Osteocyte (in vitro differentiated cells): ENCODE data around the gene REEP3. TPM values are rescaled to one million over a fixed set of nuclear protein-coding genes. Genes with fewer than 3 reads are reported as not detected.

Experiments used
- DNase-seq: peaks from one replicate; pipeline ENCODE4 v3.0.0; 2021; ENCODE audit warnings: mixed read lengths; ENCODE audit not compliant: unreplicated experiment; ENCODE audit errors: extremely low spot score
- H3K27ac Mint-ChIP-seq: one replicate; pipeline ENCODE4 v1.8.0; 2021; ENCODE audit warnings: mild to moderate bottlenecking, mixed read lengths; ENCODE audit not compliant: unreplicated experiment
- H3K27me3 Mint-ChIP-seq: one replicate; pipeline ENCODE4 v1.8.0; 2021; ENCODE audit warnings: mixed read lengths; ENCODE audit not compliant: unreplicated experiment
- H3K36me3 Mint-ChIP-seq: one replicate; pipeline ENCODE4 v1.8.0; 2021; ENCODE audit warnings: mixed read lengths; ENCODE audit not compliant: unreplicated experiment
- H3K4me1 Mint-ChIP-seq: one replicate; pipeline ENCODE4 v1.8.0; 2021; ENCODE audit warnings: mixed read lengths; ENCODE audit not compliant: unreplicated experiment
- H3K4me3 Mint-ChIP-seq: one replicate; pipeline ENCODE4 v1.8.0; 2021; ENCODE audit warnings: mild to moderate bottlenecking, moderate library complexity, mixed read lengths; ENCODE audit not compliant: unreplicated experiment
- H3K9me3 Mint-ChIP-seq: one replicate; pipeline ENCODE4 v1.8.0; 2021; ENCODE audit warnings: mixed read lengths; ENCODE audit not compliant: unreplicated experiment
- total RNA-seq: library from RNA; stranded (reverse); gene quantifications from 2 replicates; pipeline ENCODE4 v1.2.1, GENCODE V29; 2021
- TF ChIP-seq, protein P1 (sequence below): fragments of 200-600 bp; sonication (generic); IDR thresholded peaks from 2 replicates; pipeline ENCODE4 v1.5.0; 2021; ENCODE audit warnings: antibody characterized with exemption, mild to moderate bottlenecking, moderate library complexity

The REEP3 gene
- total RNA-seq, 1 donor from 2014 or later, result 85.7 TPM

DNA sequence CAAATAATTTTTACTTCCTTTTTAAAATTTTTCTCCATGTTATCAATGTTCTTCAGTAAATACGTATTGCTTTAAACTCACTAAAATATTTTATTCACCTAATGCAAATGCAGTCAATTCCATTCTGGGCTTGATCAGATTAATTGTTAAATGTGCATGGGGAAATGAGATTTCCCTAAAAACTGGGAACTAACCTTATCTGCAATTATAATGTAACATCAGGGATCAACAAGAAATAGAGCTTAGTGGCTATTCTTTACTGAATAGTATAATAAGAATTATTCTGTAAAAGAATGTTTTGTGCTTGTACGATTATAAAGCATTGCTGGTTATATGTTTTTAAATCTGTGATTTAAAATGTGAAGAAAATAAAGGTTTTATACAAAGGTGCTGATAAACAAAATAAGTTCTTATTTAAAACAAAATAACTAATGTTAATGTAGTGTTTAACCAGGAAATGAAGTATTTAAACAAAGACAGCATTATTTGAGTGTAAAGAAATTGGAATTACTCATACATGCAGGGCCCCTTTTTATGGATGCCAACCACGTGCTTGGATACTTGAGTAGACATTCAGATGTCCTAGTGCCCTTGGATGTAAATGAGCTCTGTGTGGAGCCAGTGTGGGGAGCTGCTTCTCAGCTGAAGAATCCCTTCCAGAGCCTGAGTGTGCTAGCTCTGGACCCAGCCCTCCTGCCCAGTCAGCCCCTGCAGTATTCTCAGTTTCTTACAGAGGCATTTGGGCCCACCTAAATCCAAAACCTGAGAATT lies 84.2 kb downstream of the REEP3 start:
- TF ChIP-seq, protein P1, sequence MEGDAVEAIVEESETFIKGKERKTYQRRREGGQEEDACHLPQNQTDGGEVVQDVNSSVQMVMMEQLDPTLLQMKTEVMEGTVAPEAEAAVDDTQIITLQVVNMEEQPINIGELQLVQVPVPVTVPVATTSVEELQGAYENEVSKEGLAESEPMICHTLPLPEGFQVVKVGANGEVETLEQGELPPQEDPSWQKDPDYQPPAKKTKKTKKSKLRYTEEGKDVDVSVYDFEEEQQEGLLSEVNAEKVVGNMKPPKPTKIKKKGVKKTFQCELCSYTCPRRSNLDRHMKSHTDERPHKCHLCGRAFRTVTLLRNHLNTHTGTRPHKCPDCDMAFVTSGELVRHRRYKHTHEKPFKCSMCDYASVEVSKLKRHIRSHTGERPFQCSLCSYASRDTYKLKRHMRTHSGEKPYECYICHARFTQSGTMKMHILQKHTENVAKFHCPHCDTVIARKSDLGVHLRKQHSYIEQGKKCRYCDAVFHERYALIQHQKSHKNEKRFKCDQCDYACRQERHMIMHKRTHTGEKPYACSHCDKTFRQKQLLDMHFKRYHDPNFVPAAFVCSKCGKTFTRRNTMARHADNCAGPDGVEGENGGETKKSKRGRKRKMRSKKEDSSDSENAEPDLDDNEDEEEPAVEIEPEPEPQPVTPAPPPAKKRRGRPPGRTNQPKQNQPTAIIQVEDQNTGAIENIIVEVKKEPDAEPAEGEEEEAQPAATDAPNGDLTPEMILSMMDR, result no peak

DNA sequence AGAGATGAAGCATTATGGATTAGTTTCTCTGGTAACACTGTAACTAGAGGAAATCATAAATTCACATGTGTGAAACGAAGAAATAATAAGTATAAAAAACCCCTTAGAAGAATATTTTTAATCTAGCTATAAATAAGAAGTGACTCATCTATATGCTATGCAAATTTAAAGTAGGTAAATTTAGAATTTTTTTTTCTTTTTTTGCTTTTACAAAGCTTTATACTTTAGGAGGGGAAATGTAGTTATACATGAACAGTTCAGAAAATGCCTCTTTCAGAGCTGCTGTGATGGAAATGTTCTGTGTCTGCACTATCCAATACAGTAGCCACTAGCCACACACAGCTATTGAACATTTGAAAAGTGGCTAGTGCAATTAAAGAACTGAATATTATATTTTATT lies 87.3 kb downstream of the REEP3 start:
- Mint-ChIP-seq H3K9me3 (no peaks in the 10 kb centered on the region), H3K36me3 (peaks cover 18% of the 10 kb centered on the region), H3K27me3 (no peaks in the 10 kb centered on the region), H3K27ac (no peak overlapping the region), H3K4me3 (no peak overlapping the region), H3K4me1 (peaks cover 26% of the 10 kb centered on the region)
- DNase-seq, result no peak
- TF ChIP-seq, protein P1, result no peak

More for the DNA sequence above, 84.2 kb downstream of the REEP3 start:
- H3K27me3 Mint-ChIP-seq, result no peaks in the 10 kb centered on the region
- no peak for DNase-seq
- H3K27ac Mint-ChIP-seq, result no peak overlapping the region
- peaks cover 22% of the 10 kb centered on the region for H3K4me1 Mint-ChIP-seq
- peaks cover 31% of the 10 kb centered on the region for H3K36me3 Mint-ChIP-seq
- no peak overlapping the region for H3K4me3 Mint-ChIP-seq
- H3K9me3 Mint-ChIP-seq, result no peaks in the 10 kb centered on the region

GRCh38 chr10:63611078-63611477 lies 89.9 kb downstream of the REEP3 start:
- DNase-seq, result no peak
- H3K4me1 Mint-ChIP-seq, result peaks cover 18% of the 10 kb centered on the region
- peaks cover 18% of the 10 kb centered on the region for H3K36me3 Mint-ChIP-seq
- H3K9me3 Mint-ChIP-seq, result no peaks in the 10 kb centered on the region
- no peaks in the 10 kb centered on the region for H3K27me3 Mint-ChIP-seq
- TF ChIP-seq, protein P1, result no peak
- H3K27ac Mint-ChIP-seq, result peak overlapping the region; percentile 78
- H3K4me3 Mint-ChIP-seq, result no peak overlapping the region

DNA sequence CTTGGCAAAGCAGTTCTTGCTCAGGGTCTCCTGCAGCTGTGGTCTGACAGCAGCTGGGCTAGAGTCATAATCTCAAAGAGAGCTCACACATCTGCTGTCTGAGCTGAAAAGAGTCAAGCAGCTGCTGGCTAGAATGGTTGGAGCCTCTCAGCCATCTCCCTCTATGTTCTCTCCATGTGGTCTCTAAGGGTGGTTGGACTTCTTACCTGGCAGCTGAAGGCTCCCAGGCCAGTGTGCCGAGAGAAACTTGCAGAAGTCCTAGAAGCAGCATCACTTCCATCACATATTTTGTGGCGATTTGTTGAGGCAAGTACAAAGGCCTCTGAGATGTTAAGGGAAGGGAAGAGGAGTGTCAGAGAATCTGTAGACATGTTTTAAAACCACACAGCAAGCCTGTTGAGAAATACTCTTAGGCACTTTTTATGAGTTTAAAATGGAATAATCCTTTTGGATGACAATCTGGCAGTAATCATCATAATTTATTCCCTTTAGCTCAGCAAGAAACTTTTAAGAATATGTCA lies 93.2 kb downstream of the REEP3 start:
- Mint-ChIP-seq H3K4me1 (peaks cover 18% of the 10 kb centered on the region), H3K9me3 (no peaks in the 10 kb centered on the region), H3K27ac (peak overlapping the region; percentile 27), H3K4me3 (no peak overlapping the region), H3K36me3 (peaks cover 22% of the 10 kb centered on the region), H3K27me3 (no peaks in the 10 kb centered on the region)
- TF ChIP-seq, protein P1, result no peak
- DNase-seq, result no peak

DNA sequence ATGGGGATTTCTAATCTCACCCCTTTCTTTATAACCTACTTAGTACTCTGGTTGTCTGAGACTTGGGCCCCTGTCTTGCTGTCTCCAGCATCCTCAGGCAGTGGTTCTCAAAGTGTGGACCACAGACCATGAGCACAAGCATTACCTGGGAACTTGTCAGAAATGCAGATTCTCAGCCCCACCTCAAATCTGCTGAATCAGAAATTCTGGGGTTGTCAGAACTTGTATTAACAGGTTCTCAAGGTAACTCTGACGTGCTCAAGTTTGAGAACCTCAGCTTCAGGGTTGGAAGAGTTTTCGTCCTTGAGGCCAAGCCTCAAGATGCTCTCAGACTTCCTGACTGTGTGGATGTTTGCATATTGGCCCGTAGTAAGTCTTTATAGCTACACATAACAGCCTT lies 97.4 kb downstream of the REEP3 start:
- TF ChIP-seq, protein P1, result no peak
- Mint-ChIP-seq H3K27me3 (no peaks in the 10 kb centered on the region), H3K27ac (peak overlapping the region; percentile 31), H3K4me3 (no peak overlapping the region), H3K9me3 (no peaks in the 10 kb centered on the region), H3K36me3 (peaks cover 41% of the 10 kb centered on the region), H3K4me1 (peaks cover 8% of the 10 kb centered on the region)
- DNase-seq, result no peak
